SU-DHL-6 (cell line): Measurements from ENCODE around the gene SIK3.

ENCODE experiments used
- EZH2phosphoT487 ChIP-seq: fragments of 200-600 bp; sonication (generic), shearing (Covaris generic); conservative IDR thresholded peaks from 2 replicates; pipeline ENCODE4 v1.6.1; 2018; ENCODE audit warnings: mild to moderate bottlenecking, antibody characterized with exemption, low read length, moderate library complexity, mixed read lengths
- TF ChIP-seq, protein P1 (sequence below): fragments of 200-600 bp; sonication (generic); IDR thresholded peaks from one replicate; pipeline ENCODE4 v1.5.1; 2017; ENCODE audit warnings: antibody characterized with exemption, mild to moderate bottlenecking, low read length, moderate library complexity; ENCODE audit not compliant: insufficient read depth, poor library complexity, severe bottlenecking

DNA sequence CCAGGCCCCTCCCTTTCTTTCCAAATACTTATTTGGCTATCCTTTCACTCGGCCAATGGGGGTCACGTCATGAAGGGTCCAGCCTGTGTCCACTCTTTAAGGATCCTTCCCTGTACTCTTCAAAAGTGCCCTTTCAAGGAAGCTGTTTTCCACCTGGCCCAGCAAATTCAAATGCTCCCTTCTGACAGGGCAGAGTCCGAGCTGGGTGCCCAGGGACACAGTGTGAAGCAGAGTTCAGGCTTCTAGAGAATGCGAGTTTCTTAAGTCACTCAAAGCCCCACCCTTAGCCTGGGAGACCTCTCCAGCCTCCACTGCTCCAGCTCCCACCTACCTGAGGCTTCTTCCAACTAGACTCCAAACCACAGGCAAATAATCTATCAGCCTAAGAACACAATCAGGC, 255.3 kb downstream of the SIK3 start:
- TF ChIP-seq, protein P1, sequence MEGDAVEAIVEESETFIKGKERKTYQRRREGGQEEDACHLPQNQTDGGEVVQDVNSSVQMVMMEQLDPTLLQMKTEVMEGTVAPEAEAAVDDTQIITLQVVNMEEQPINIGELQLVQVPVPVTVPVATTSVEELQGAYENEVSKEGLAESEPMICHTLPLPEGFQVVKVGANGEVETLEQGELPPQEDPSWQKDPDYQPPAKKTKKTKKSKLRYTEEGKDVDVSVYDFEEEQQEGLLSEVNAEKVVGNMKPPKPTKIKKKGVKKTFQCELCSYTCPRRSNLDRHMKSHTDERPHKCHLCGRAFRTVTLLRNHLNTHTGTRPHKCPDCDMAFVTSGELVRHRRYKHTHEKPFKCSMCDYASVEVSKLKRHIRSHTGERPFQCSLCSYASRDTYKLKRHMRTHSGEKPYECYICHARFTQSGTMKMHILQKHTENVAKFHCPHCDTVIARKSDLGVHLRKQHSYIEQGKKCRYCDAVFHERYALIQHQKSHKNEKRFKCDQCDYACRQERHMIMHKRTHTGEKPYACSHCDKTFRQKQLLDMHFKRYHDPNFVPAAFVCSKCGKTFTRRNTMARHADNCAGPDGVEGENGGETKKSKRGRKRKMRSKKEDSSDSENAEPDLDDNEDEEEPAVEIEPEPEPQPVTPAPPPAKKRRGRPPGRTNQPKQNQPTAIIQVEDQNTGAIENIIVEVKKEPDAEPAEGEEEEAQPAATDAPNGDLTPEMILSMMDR, result no peak
- no peak for TF ChIP-seq EZH2phosphoT487
